AG04450 (cell line): ENCODE data around the gene ANKRD28. TPM values are rescaled to one million over a fixed set of nuclear protein-coding genes. Genes with fewer than 3 reads are reported as not detected.

Experiments used
- CTCF ChIA-PET: fragments of 300-600, 350-600 bp; formaldehyde crosslinking; extraction: SDS; loops from one replicate; lab custom pipeline; 2022; ENCODE audit warnings: antibody characterized with exemption, inconsistent platforms; lab: Charles Lee
- POLR2A ChIA-PET: fragments of 350-600 bp; formaldehyde crosslinking; extraction: SDS; loops from one replicate; lab custom pipeline; 2021; ENCODE audit warnings: antibody characterized with exemption, inconsistent platforms; lab: Yijun Ruan, JAX
- DNase-seq: peaks from one replicate; pipeline ENCODE4 v3.0.0-alpha.2; 2011; ENCODE audit warnings: low read depth, low spot score
- H3K27ac ChIP-seq: one replicate; pipeline ENCODE4 v1.5.1; 2012; ENCODE audit warnings: low read depth, low read length, control low read depth
- H3K27me3 ChIP-seq: one replicate; pipeline ENCODE4 v1.6.0; 2012; ENCODE audit warnings: low read length; ENCODE audit not compliant: control insufficient read depth, insufficient read depth
- H3K4me3 ChIP-seq: 2 replicates; pipeline ENCODE4 v1.5.1; 2011; ENCODE audit warnings: mild to moderate bottlenecking, low read depth, low read length, control low read depth
- H3K9me3 ChIP-seq: 2 replicates; pipeline ENCODE4 v1.5.1; 2012; ENCODE audit warnings: low read length; ENCODE audit not compliant: control insufficient read depth, insufficient read depth
- CTCF ChIP-seq: IDR thresholded peaks from 2 replicates; pipeline ENCODE4 v1.5.1; 2011; ENCODE audit warnings: low read depth, low read length, control low read depth, inconsistent platforms
- polyA plus RNA-seq: library from polyadenylated mRNA; depleted of rRNA; stranded (reverse); fragments of >200 nt; gene quantifications from 2 replicates; pipeline ENCODE4 v1.2.3, GENCODE V29; 2011

ANKRD28 gene
- polyA plus RNA-seq, 1 experiment = 134 TPM

GRCh38 chr3:15783361-15783969 lies 14.3 kb downstream of the ANKRD28 start:
- H3K9me3 ChIP-seq = no peaks in the 10 kb centered on the region
- DNase-seq = no peak
- POLR2A ChIA-PET = interaction anchor here (0.5 to 0.6 kb wide), 2 partner anchors 14 to 214 kb away, joined by 3 to 5 read pairs; no protein-coding TSS in a partner anchor
- H3K27ac ChIP-seq = no peak overlapping the region
- no peak for TF ChIP-seq CTCF
- H3K27me3 ChIP-seq = no peaks in the 10 kb centered on the region
- CTCF ChIA-PET = interaction anchor here (0.6 kb wide), 1 partner anchor 177 kb away, joined by 5 read pairs; no protein-coding TSS in a partner anchor
- H3K4me3 ChIP-seq = no peak overlapping the region

GRCh38 chr3:15782429-15782828 lies 15.3 kb downstream of the ANKRD28 start:
- Histone ChIP-seq H3K4me3 (no peak overlapping the region), H3K9me3 (no peaks in the 10 kb centered on the region), H3K27ac (no peak overlapping the region), H3K27me3 (no peaks in the 10 kb centered on the region)
- DNase-seq = no peak
- TF ChIP-seq CTCF = no peak
- ChIA-PET POLR2A (no interaction called here), CTCF (interaction anchor here (1.2 kb wide), 1 partner anchor 19 kb away, joined by 3 read pairs; no protein-coding TSS in a partner anchor)

GRCh38 chr3:15781637-15782402 lies 16.0 kb downstream of the ANKRD28 start:
- H3K4me3 ChIP-seq = no peak overlapping the region
- POLR2A ChIA-PET = interaction anchor here (0.7 to 1.2 kb wide), 3 partner anchors 16 to 147 kb away, joined by 3 to 5 read pairs (median 3); partner anchors contain the start of gene ANKRD28
- H3K9me3 ChIP-seq = no peaks in the 10 kb centered on the region
- no peak for DNase-seq
- CTCF ChIA-PET = interaction anchor here (0.9 to 1.2 kb wide), 2 partner anchors 15 to 20 kb away, joined by 3 read pairs; no protein-coding TSS in a partner anchor
- H3K27me3 ChIP-seq = no peaks in the 10 kb centered on the region
- H3K27ac ChIP-seq = no peak overlapping the region
- TF ChIP-seq CTCF = no peak

GRCh38 chr3:15781131-15781530 lies 16.6 kb downstream of the ANKRD28 start:
- DNase-seq = no peak
- H3K9me3 ChIP-seq = no peaks in the 10 kb centered on the region
- no peak for TF ChIP-seq CTCF
- POLR2A ChIA-PET = interaction anchor here (0.6 to 1.2 kb wide), 4 partner anchors 16 to 147 kb away, joined by 3 to 5 read pairs (median 3); partner anchors contain the start of gene ANKRD28
- H3K27me3 ChIP-seq = no peaks in the 10 kb centered on the region
- CTCF ChIA-PET = interaction anchor here (0.6 to 0.9 kb wide), 2 partner anchors 16 to 64 kb away, joined by 3 to 4 read pairs; no protein-coding TSS in a partner anchor
- H3K27ac ChIP-seq = no peak overlapping the region
- H3K4me3 ChIP-seq = no peak overlapping the region
